ENCODE data around the gene NKAIN2. TPM values are rescaled to one million over a fixed set of nuclear protein-coding genes. Genes with fewer than 3 reads are reported as not detected.

NKAIN2 gene
- total RNA-seq, 3 donors from 2014 or later, result 0.48 to 1.8 TPM; not detected in 1

DNA sequence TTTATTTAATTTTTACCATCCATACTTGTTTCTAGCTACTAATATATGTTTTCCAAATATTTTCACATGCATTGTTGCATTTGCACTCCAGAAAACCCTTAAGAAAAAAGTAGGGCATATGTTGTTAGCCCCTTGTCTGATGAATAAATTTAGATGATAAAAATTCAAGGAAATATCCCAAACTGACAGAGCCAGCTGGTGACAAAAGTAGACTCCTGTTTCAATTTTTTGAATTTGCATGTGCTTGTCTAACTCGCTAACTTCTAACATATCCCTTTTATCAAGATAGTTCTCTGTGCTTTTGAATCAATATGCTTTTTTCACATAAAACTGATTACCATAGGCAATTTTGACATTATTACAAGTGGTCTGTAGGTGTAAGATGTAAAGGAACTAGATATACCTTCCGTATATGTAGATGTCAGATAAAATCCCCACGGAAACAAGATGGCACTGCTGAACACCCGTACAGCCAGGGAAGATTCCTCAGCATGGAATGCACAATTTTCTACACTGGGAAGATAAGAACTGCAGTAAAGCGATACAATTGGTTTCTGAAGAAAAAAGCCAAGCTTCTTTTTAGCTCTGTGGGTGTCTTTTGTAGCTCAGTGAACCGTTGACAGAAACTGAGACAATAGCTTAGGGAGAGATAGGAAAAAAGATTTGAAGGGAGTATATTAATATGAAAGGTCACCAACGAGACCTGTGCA lies 721.0 kb downstream of the NKAIN2 start:
- no peak for DNase-seq (ENCODE audit: low spot score in 2 of 2)
- intact Hi-C loops (cut with DNase I; ENCODE audit: low total_unique reads), result no loop called here
- no peaks in the 10 kb centered on the region for H3K4me1 ChIP-seq
- TF ChIP-seq POLR2AphosphoS5 (IDR thresholded peaks at IDR 0.05) (no peak), POLR2A (IDR thresholded peaks at IDR 0.05) (no peak)
- TF ChIP-seq, protein P1, sequence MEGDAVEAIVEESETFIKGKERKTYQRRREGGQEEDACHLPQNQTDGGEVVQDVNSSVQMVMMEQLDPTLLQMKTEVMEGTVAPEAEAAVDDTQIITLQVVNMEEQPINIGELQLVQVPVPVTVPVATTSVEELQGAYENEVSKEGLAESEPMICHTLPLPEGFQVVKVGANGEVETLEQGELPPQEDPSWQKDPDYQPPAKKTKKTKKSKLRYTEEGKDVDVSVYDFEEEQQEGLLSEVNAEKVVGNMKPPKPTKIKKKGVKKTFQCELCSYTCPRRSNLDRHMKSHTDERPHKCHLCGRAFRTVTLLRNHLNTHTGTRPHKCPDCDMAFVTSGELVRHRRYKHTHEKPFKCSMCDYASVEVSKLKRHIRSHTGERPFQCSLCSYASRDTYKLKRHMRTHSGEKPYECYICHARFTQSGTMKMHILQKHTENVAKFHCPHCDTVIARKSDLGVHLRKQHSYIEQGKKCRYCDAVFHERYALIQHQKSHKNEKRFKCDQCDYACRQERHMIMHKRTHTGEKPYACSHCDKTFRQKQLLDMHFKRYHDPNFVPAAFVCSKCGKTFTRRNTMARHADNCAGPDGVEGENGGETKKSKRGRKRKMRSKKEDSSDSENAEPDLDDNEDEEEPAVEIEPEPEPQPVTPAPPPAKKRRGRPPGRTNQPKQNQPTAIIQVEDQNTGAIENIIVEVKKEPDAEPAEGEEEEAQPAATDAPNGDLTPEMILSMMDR (IDR thresholded peaks at IDR 0.05), result no peak
- no peaks in the 10 kb centered on the region for H3K27me3 ChIP-seq
- H3K36me3 ChIP-seq, result no peaks in the 10 kb centered on the region
- no peak overlapping the region for H3K27ac ChIP-seq
- no peak overlapping the region for H3K4me3 ChIP-seq
- no peaks in the 10 kb centered on the region for H3K9me3 ChIP-seq

- Histone ChIP-seq H3K36me3 (no peaks in the 10 kb centered on the region), H3K27me3 (no peaks in the 10 kb centered on the region), H3K9me3 (no peaks in the 10 kb centered on the region), H3K4me3 (no peak overlapping the region), H3K27ac (no peak overlapping the region), H3K4me1 (no peaks in the 10 kb centered on the region)
- intact Hi-C loops (cut with DNase I; ENCODE audit: low total_unique reads), result no loop called here
- TF ChIP-seq, protein P1 (IDR thresholded peaks at IDR 0.05), result no peak
- TF ChIP-seq POLR2A (IDR thresholded peaks at IDR 0.05) (no peak), POLR2AphosphoS5 (IDR thresholded peaks at IDR 0.05) (no peak)
- no peak for DNase-seq (ENCODE audit: low spot score in 2 of 2)
These were observed 727.3 kb downstream of the NKAIN2 start for GRCh38 chr6:124530926-124531325.

- TF ChIP-seq, protein P1 (IDR thresholded peaks at IDR 0.05), result no peak
- TF ChIP-seq POLR2A (IDR thresholded peaks at IDR 0.05) (no peak), POLR2AphosphoS5 (IDR thresholded peaks at IDR 0.05) (no peak)
- Histone ChIP-seq H3K9me3 (no peaks in the 10 kb centered on the region), H3K27me3 (no peaks in the 10 kb centered on the region), H3K27ac (no peak overlapping the region), H3K4me1 (no peaks in the 10 kb centered on the region), H3K4me3 (no peak overlapping the region), H3K36me3 (no peaks in the 10 kb centered on the region)
- no peak for DNase-seq (ENCODE audit: low spot score in 2 of 2)
- intact Hi-C loops (cut with DNase I; ENCODE audit: low total_unique reads), result no loop called here
These were observed 731.6 kb downstream of the NKAIN2 start for GRCh38 chr6:124535299-124535698.

- Histone ChIP-seq H3K4me3 (no peak overlapping the region), H3K4me1 (no peaks in the 10 kb centered on the region), H3K27me3 (no peaks in the 10 kb centered on the region), H3K27ac (no peak overlapping the region), H3K36me3 (no peaks in the 10 kb centered on the region), H3K9me3 (no peaks in the 10 kb centered on the region)
- no peak for DNase-seq (ENCODE audit: low spot score in 2 of 2)
- intact Hi-C loops (cut with DNase I; ENCODE audit: low total_unique reads), result no loop called here
- TF ChIP-seq POLR2AphosphoS5 (IDR thresholded peaks at IDR 0.05), result no peak
- TF ChIP-seq, protein P1 (IDR thresholded peaks at IDR 0.05), result no peak
- TF ChIP-seq POLR2A (IDR thresholded peaks at IDR 0.05), result no peak
These were observed 732.1 kb downstream of the NKAIN2 start for GRCh38 chr6:124535746-124536145.

DNA sequence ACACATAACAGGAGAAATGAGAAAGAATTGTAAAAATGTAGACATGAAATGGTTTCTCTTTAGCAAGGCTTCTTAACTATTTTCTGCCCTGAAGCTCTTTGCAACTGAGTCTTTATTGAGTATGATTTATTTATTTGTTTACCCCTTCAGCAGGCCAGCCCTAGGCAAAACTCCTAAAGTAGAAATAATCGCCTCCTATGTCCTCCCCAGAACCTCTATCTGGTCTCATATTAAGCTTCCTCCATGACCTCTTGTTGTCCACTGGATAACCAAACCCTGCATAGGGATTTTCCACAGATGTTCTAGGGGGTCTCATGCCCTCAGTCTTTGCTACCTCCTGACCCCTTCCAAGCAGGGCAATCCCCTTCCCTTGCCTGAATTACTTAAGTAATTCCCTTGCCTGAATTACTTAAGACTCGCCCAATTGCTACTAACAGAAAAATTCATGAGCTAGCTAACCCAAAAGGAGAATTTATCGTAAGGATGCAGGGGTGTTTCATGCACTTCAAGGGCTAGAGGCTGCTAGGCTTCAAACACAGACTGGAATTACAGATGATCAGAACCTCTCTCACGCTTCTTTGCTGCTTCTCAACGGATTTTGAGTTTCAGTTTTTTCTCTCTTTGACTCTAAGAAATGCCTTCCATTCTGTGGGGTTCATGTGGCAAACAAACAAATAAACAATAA lies 732.6 kb downstream of the NKAIN2 start:
- H3K4me1 ChIP-seq, result no peaks in the 10 kb centered on the region
- no peak overlapping the region for H3K4me3 ChIP-seq
- no peaks in the 10 kb centered on the region for H3K27me3 ChIP-seq
- H3K27ac ChIP-seq, result no peak overlapping the region
- intact Hi-C loops (cut with DNase I; ENCODE audit: low total_unique reads), result no loop called here
- TF ChIP-seq, protein P1 (IDR thresholded peaks at IDR 0.05), result no peak
- TF ChIP-seq POLR2A (IDR thresholded peaks at IDR 0.05), result no peak
- no peak for TF ChIP-seq POLR2AphosphoS5 (IDR thresholded peaks at IDR 0.05)
- no peaks in the 10 kb centered on the region for H3K36me3 ChIP-seq
- DNase-seq (ENCODE audit: low spot score in 2 of 2), result no peak
- no peaks in the 10 kb centered on the region for H3K9me3 ChIP-seq

All from breast epithelium (tissue), 4 donors.